ENCODE results near the gene PRRC2A.

The PRRC2A gene

DNA sequence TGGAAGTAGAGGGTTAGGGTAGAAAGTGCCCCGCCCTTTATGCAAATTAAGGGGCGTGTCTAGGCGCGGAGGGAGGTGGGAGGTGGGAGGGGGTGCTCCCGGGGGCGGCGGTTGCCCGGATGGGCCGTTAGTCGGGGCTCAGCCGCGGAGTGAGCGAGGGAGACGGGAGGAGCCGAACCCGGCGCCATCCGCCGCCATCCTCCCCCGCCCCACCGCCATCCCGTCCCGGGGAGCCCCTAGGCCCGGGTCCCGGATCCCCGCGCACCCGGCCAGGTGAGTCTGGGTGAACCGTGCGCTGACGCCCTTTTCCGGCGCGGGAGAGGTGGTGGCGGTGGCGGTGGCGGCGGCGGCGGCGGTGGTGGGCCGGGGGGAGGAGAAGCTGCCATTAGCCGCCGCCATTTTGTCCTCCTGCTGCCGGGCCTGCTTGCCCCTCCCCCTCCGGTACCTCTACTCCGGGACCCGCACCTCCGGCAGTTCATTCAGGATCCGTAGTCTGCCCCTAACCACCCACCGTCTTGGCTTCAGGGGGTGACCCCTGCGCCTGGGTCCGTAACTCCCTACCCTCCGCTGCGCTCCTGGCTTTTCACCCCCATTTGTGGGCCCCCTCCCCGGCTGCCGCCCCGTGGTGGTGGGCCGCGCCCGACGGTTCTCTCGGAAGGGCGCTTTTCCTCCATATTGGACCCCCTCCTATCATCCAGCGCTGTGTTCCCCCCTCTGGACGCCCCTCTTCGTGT is at the start of gene PRRC2A:
PRRC2A (plus strand) TSS at position 130 of the 734 bp plus-strand sequence. CDS start 2,075 bp downstream, outside the sequence.
- peak; percentile 86 for DNase-seq

GRCh38 chr6:31572041-31572911 is 48.2 kb upstream of the PRRC2A start, which contains the start of gene LTA:
LTA (plus strand) TSS chr6:31572289; CDS start chr6:31572743, 454 bp downstream.
- DNase-seq: peak; percentile 88

- no peak for DNase-seq
Observed at GRCh38 chr6:31573239-31574105, 47.0 kb upstream of the PRRC2A start.

DNA sequence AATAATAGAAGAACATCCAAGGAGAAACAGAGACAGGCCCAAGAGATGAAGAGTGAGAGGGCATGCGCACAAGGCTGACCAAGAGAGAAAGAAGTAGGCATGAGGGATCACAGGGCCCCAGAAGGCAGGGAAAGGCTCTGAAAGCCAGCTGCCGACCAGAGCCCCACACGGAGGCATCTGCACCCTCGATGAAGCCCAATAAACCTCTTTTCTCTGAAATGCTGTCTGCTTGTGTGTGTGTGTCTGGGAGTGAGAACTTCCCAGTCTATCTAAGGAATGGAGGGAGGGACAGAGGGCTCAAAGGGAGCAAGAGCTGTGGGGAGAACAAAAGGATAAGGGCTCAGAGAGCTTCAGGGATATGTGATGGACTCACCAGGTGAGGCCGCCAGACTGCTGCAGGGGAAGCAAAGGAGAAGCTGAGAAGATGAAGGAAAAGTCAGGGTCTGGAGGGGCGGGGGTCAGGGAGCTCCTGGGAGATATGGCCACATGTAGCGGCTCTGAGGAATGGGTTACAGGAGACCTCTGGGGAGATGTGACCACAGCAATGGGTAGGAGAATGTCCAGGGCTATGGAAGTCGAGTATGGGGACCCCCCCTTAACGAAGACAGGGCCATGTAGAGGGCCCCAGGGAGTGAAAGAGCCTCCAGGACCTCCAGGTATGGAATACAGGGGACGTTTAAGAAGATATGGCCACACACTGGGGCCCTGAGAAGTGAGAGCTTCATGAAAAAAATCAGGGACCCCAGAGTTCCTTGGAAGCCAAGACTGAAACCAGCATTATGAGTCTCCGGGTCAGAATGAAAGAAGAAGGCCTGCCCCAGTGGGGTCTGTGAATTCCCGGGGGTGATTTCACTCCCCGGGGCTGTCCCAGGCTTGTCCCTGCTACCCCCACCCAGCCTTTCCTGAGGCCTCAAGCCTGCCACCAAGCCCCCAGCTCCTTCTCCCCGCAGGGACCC is 46.1 kb upstream of the PRRC2A start:
- DNase-seq: peak; percentile 65

DNA sequence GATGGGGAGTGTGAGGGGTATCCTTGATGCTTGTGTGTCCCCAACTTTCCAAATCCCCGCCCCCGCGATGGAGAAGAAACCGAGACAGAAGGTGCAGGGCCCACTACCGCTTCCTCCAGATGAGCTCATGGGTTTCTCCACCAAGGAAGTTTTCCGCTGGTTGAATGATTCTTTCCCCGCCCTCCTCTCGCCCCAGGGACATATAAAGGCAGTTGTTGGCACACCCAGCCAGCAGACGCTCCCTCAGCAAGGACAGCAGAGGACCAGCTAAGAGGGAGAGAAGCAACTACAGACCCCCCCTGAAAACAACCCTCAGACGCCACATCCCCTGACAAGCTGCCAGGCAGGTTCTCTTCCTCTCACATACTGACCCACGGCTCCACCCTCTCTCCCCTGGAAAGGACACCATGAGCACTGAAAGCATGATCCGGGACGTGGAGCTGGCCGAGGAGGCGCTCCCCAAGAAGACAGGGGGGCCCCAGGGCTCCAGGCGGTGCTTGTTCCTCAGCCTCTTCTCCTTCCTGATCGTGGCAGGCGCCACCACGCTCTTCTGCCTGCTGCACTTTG is 45.1 kb upstream of the PRRC2A start, which contains the start of gene TNF:
TNF (plus strand) TSS at position 231 of the 567 bp plus-strand sequence; CDS start at position 408, 177 bp downstream.
- peak; percentile 96 for DNase-seq

GRCh38 chr6:31575952-31576685 is 44.4 kb upstream of the PRRC2A start:
- peak; percentile 36 for DNase-seq

DNA sequence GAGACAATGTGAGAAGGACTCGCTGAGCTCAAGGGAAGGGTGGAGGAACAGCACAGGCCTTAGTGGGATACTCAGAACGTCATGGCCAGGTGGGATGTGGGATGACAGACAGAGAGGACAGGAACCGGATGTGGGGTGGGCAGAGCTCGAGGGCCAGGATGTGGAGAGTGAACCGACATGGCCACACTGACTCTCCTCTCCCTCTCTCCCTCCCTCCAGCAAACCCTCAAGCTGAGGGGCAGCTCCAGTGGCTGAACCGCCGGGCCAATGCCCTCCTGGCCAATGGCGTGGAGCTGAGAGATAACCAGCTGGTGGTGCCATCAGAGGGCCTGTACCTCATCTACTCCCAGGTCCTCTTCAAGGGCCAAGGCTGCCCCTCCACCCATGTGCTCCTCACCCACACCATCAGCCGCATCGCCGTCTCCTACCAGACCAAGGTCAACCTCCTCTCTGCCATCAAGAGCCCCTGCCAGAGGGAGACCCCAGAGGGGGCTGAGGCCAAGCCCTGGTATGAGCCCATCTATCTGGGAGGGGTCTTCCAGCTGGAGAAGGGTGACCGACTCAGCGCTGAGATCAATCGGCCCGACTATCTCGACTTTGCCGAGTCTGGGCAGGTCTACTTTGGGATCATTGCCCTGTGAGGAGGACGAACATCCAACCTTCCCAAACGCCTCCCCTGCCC is 43.5 kb upstream of the PRRC2A start:
- DNase-seq: peak; percentile 84

- DNase-seq: no peak
Observed at GRCh38 chr6:31577579-31577966, 42.9 kb upstream of the PRRC2A start.

GRCh38 chr6:31578184-31579118 is 42.1 kb upstream of the PRRC2A start:
- peak; percentile 41 for DNase-seq

DNA sequence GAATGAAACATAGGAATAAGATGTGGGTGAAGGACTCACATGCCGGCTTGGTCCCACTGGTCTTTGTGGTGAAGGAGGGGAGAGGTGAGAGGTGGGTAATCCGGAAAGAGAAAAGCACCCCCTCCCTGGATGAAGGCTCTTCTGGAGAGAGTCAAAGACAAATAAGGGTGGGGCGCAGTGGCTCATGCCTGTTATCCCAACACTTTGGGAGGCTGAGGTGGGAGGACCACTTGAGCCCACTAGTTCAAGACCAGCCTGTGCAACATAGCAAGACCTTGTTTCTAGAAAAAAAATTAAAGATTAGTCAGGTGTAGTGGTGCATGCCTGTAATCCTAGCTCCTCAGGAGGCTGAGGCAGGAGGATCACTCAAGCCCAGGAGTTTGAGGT is 41.4 kb upstream of the PRRC2A start:
- no peak for DNase-seq

GRCh38 chr6:31579546-31580437 is 40.7 kb upstream of the PRRC2A start:
- peak; percentile 61 for DNase-seq

DNA sequence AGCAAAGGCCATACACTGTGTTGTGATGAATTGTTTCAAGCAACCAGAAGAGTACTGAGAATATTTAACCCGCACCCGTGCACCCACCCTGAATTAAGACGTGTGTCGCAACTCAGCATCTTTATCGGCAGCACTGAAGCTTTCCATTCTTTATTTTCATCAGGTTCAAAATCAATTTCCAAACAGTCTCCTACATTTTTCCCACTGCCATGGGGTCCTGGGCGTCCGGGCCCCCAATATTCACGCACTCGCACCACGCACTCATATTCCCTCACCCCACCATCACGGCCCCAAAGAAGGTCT is 40.1 kb upstream of the PRRC2A start:
- no peak for DNase-seq

DNA sequence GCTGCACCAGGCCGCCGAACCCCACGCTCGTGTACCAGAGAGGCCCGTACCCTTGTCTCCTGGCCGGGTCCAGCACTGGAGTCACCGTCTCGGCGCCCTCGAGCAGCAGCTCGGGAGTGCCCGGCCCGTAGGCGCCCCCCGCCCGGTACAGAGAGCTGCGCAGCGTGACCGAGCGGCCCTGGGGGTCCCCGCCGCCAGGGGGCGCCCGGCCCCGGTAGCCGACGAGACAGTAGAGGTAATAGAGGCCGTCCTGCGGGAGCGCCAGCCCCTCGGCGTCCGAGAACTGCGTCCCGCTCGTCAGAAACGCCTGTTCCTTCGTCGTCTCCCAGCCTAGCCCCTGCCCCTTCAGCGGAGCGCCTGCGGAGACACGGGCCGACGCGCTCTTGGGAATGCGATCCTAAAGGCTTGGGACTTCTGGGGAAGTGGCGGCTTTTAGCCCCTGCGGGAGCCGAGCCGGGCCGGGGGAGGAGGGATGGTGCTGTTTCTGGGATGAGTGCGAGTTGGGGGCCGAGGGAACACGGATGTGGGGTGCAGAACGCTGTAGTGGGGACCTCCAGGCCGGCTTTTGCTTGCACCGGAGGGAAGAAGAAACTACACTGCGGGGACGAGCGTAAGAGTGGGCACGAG is 39.6 kb upstream of the PRRC2A start:
- peak; percentile 94 for DNase-seq

- peak; percentile 42 for DNase-seq
Observed at GRCh38 chr6:31581434-31582229, 38.9 kb upstream of the PRRC2A start.

DNA sequence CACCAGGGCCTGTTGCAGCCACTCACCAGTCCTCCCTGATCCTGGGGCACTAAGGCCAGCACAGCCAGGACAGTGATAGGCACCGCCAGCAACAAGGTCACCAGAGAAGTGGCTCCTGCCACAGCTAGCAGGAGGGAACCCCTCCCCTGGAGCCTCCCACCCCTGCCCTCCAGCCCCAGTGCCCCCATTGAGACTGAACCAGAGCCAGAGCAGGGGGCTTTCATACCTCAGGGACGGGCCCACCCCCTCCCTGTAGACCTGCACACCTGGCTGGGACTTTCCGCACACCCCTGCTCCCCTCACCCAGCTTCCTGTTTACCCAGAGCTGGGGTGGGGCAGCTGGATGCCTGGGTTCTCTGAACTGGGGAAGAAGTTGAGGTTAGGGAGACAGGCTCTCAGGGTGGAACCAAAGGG is 38.3 kb upstream of the PRRC2A start, which contains the start of gene LTB:
LTB (minus strand) TSS at position 195 of the 414 bp plus-strand sequence; CDS start at position 188, 7 bp downstream.
- DNase-seq: peak; percentile 72

- peak; percentile 85 for DNase-seq
Observed at GRCh38 chr6:31585491-31585890, 35.0 kb upstream of the PRRC2A start.

All from activated CD4-positive, alpha-beta T cell treated with anti-CD3 and anti-CD28 coated beads, Interleukin-10, Interleukin-2, amounts not matched to agents 100 ng/mL and 50 ng/mL, durations not matched to agents 16 hours and 8 hours (primary cell).